H1 (cell line): ENCODE results near the gene ADTRP. TPM values are rescaled to one million over a fixed set of nuclear protein-coding genes. Genes with fewer than 3 reads are reported as not detected.

ENCODE experiments used
- CTCF ChIA-PET: fragments of 300-600 bp; sonication (Branson Sonifier 250); formaldehyde crosslinking; loops from one replicate; lab custom pipeline; 2021; ENCODE audit not compliant: partially characterized antibody; lab: Charles Lee
- POLR2A ChIA-PET: fragments of 300-600 bp; sonication (Branson Sonifier 250); formaldehyde crosslinking; loops from one replicate; lab custom pipeline; 2021; ENCODE audit warnings: inconsistent platforms; ENCODE audit not compliant: partially characterized antibody; lab: Charles Lee
- DNase-seq, 2 experiments: peaks; one replicate each; pipeline versions ENCODE4 v3.0.0 to v3.0.0-alpha.2; 2010 to 2022; ENCODE audit warnings: low spot score in 2 of 2, low read depth in 1 of 2, mixed read lengths in 1 of 2
- FAIRE-seq: peaks from 2 replicates; lab custom pipeline; 2011; peaks lifted over from hg19 to GRCh38; lab: Jason Lieb, UNC
- H2AFZ ChIP-seq: 2 replicates; pipeline ENCODE4 v1.8.1; 2012; ENCODE audit warnings: low read length, inconsistent platforms
- H2AK5ac ChIP-seq: 2 replicates; pipeline ENCODE4 v1.6.1; 2013; ENCODE audit warnings: low read depth, low read length
- H2BK120ac ChIP-seq: replicated peaks from 2 replicates; pipeline ENCODE3; 2013; ENCODE audit warnings: low read depth, low read length, inconsistent platforms
- H2BK12ac ChIP-seq: 2 replicates; pipeline ENCODE4 v1.6.1; 2013; ENCODE audit warnings: low read depth, low read length
- H2BK15ac ChIP-seq: 2 replicates; pipeline ENCODE4 v1.6.1; 2013; ENCODE audit warnings: low read length
- H2BK20ac ChIP-seq: 2 replicates; pipeline ENCODE4 v1.6.1; 2013; ENCODE audit warnings: low read length
- H2BK5ac ChIP-seq: 2 replicates; pipeline ENCODE4 v1.6.1; 2013; ENCODE audit warnings: low read depth, low read length
- H3K14ac ChIP-seq: 2 replicates; pipeline ENCODE4 v1.6.1; 2013; ENCODE audit warnings: inconsistent platforms; ENCODE audit not compliant: insufficient read length
- H3K18ac ChIP-seq: 2 replicates; pipeline ENCODE4 v1.6.1; 2013; ENCODE audit warnings: low read length; ENCODE audit errors: extremely low read depth
- H3K23ac ChIP-seq: 2 replicates; pipeline ENCODE4 v1.6.1; 2013; ENCODE audit warnings: inconsistent platforms; ENCODE audit not compliant: insufficient read length
- H3K23me2 ChIP-seq: 2 replicates; pipeline ENCODE4 v1.6.1; 2013; ENCODE audit warnings: low read depth, low read length
- H3K27ac ChIP-seq: 2 replicates; pipeline ENCODE4 v1.6.1; 2011; ENCODE audit warnings: low read depth, low read length, inconsistent platforms
- H3K27me3 ChIP-seq, 4 experiments: replicated peaks in 1 of 4; 1 replicate in 1 of 4; 2 replicates in 3 of 4; pipeline versions ENCODE4 v1.6.1 to v1.8.1; 2011 to 2013; ENCODE audit warnings: low read length in 3 of 4, mild to moderate bottlenecking in 3 of 4, inconsistent platforms in 2 of 4, mixed read lengths in 2 of 4, moderate library complexity in 1 of 4; ENCODE audit not compliant: control insufficient read depth in 3 of 4, insufficient read depth in 3 of 4; ENCODE audit errors: extremely low read depth in 1 of 4
- H3K36me3 ChIP-seq, 4 experiments: 2 replicates each; pipeline versions ENCODE4 v1.6.1 to v1.8.1; 2011 to 2013; ENCODE audit warnings: mild to moderate bottlenecking in 4 of 4, low read length in 3 of 4, moderate library complexity in 2 of 4, control low read depth in 1 of 4, inconsistent platforms in 1 of 4; ENCODE audit not compliant: insufficient read depth in 4 of 4, control insufficient read depth in 2 of 4
- H3K4ac ChIP-seq: replicated peaks from 2 replicates; pipeline ENCODE3; 2013; ENCODE audit warnings: low read length, low read depth, mixed read lengths, inconsistent platforms; ENCODE audit not compliant: insufficient read length
- H3K4me1 ChIP-seq, 4 experiments: replicated peaks in 1 of 4; 1 replicate in 1 of 4; 2 replicates in 3 of 4; pipeline versions ENCODE4 v1.6.1 to v1.8.1; 2011 to 2013; ENCODE audit warnings: low read length in 3 of 4, inconsistent platforms in 2 of 4, mixed read lengths in 1 of 4; ENCODE audit not compliant: insufficient read depth in 4 of 4, control insufficient read depth in 3 of 4
- H3K4me2 ChIP-seq, 2 experiments: 2 replicates each; pipeline versions ENCODE4 v1.6.1 to v1.8.1; 2011 to 2013; ENCODE audit warnings: low read depth in 2 of 2, low read length in 2 of 2, control low read depth in 1 of 2, inconsistent platforms in 1 of 2, mild to moderate bottlenecking in 1 of 2; ENCODE audit not compliant: insufficient read depth in 1 of 2
- H3K4me3 ChIP-seq, 4 experiments: fragments of 200-600, 300-600 bp in 1 of 4; sonication (generic), shearing (Covaris generic), sonication (Bioruptor Twin) in 1 of 4; 2 replicates each; pipeline versions ENCODE4 v1.5.1 to v1.8.1; 2011 to 2016; ENCODE audit warnings: low read length in 4 of 4, low read depth in 3 of 4, control low read depth in 2 of 4, inconsistent platforms in 2 of 4, mild to moderate bottlenecking in 2 of 4, mixed read lengths in 1 of 4, moderate library complexity in 1 of 4; ENCODE audit not compliant: insufficient read depth in 2 of 4; ENCODE audit errors: extremely low read depth in 1 of 4
- H3K56ac ChIP-seq: replicated peaks from 2 replicates; pipeline ENCODE3; 2013; ENCODE audit warnings: low read depth, mild to moderate bottlenecking, mixed read lengths, low read length, inconsistent platforms; ENCODE audit not compliant: insufficient read length
- H3K79me1 ChIP-seq: 2 replicates; pipeline ENCODE4 v1.6.1; 2013; ENCODE audit warnings: low read depth, low read length, control low read depth
- H3K79me2 ChIP-seq, 2 experiments: 2 replicates each; pipeline versions ENCODE4 v1.6.1 to v1.8.1; 2012 to 2013; ENCODE audit warnings: low read length in 2 of 2, mild to moderate bottlenecking in 2 of 2, inconsistent platforms in 1 of 2; ENCODE audit not compliant: insufficient read depth in 2 of 2, control insufficient read depth in 1 of 2
- H3K9ac ChIP-seq, 4 experiments: replicated peaks in 1 of 4; 1 replicate in 1 of 4; 2 replicates in 3 of 4; pipeline versions ENCODE4 v1.6.1 to v1.8.1; 2011 to 2013; ENCODE audit warnings: low read depth in 3 of 4, low read length in 3 of 4, control low read depth in 2 of 4, mild to moderate bottlenecking in 2 of 4, moderate library complexity in 2 of 4, inconsistent platforms in 1 of 4; ENCODE audit errors: extremely low read depth in 1 of 4
- H3K9me3 ChIP-seq, 2 experiments: 2 replicates each; pipeline versions ENCODE4 v1.6.1 to v1.8.1; 2012 to 2013; ENCODE audit warnings: mild to moderate bottlenecking in 2 of 2, moderate library complexity in 2 of 2, control low read depth in 1 of 2, inconsistent platforms in 1 of 2, low read depth in 1 of 2, low read length in 1 of 2, mixed read lengths in 1 of 2; ENCODE audit not compliant: insufficient read depth in 2 of 2
- H4K20me1 ChIP-seq, 2 experiments: replicated peaks in 1 of 2; 2 replicates each; pipeline versions ENCODE3 to v1.8.1; 2011 to 2013; ENCODE audit warnings: inconsistent platforms in 2 of 2, low read length in 2 of 2, mild to moderate bottlenecking in 1 of 2; ENCODE audit not compliant: insufficient read depth in 2 of 2, control insufficient read depth in 1 of 2
- H4K5ac ChIP-seq: 2 replicates; pipeline ENCODE4 v1.6.1; 2013; ENCODE audit warnings: low read length, low read depth, mixed read lengths, inconsistent platforms; ENCODE audit not compliant: insufficient read length
- H4K8ac ChIP-seq: 2 replicates; pipeline ENCODE4 v1.8.0; 2013; ENCODE audit warnings: mild to moderate bottlenecking, moderate library complexity, low read length, inconsistent platforms; ENCODE audit not compliant: insufficient read depth; ENCODE audit errors: extremely low read depth
- H4K91ac ChIP-seq: replicated peaks from 2 replicates; pipeline ENCODE3; 2013; ENCODE audit warnings: low read length, mixed read lengths, inconsistent platforms; ENCODE audit not compliant: insufficient read length
- ASH2L ChIP-seq: fragments of 200-600, 300-600 bp; sonication (generic); IDR thresholded peaks from one replicate; pipeline ENCODE4 v1.7.1; 2017; ENCODE audit warnings: low read length
- ATF3 ChIP-seq: IDR thresholded peaks from 2 replicates; pipeline ENCODE4 v1.6.1; 2011; ENCODE audit warnings: low read depth, mild to moderate bottlenecking, low read length; ENCODE audit not compliant: insufficient read depth
- KDM5A ChIP-seq: fragments of 200-600 bp; IDR thresholded peaks from 2 replicates; pipeline ENCODE4 v1.7.1; 2012; ENCODE audit warnings: mild to moderate bottlenecking, low read length, inconsistent platforms, mixed read lengths
- RBBP5 ChIP-seq: IDR thresholded peaks from 2 replicates; pipeline ENCODE4 v1.7.1; 2012; ENCODE audit warnings: low read depth, mild to moderate bottlenecking, inconsistent platforms, low read length, moderate library complexity, borderline replicate concordance
- SAP30 ChIP-seq: fragments of 300-600 bp; sonication (generic); IDR thresholded peaks from 2 replicates; pipeline ENCODE4 v1.7.1; 2012; ENCODE audit warnings: low read length, moderate library complexity, mild to moderate bottlenecking, inconsistent platforms; ENCODE audit not compliant: insufficient read depth, insufficient replicate concordance
- SP2 ChIP-seq: IDR thresholded peaks from 2 replicates; pipeline ENCODE4 v1.6.1; 2012; ENCODE audit warnings: mild to moderate bottlenecking, low read length, inconsistent platforms
- SRF ChIP-seq: IDR thresholded peaks from 2 replicates; pipeline ENCODE4 v1.6.1; 2011; ENCODE audit warnings: mild to moderate bottlenecking, low read depth, low read length, moderate library complexity
- ZNF274 ChIP-seq: IDR thresholded peaks from 2 replicates; pipeline ENCODE4 v1.7.0; 2012; ENCODE audit warnings: low read length, borderline replicate concordance; ENCODE audit errors: extremely low read depth
- WGBS, 2 experiments: shearing (Covaris generic) in 1 of 2; methylation state at CpG; one replicate each; pipeline versions ENCODE4 v1.1.6 to v1.1.7; 2013 to 2015; ENCODE audit warnings: low lambda C conversion rate in 2 of 2, mixed read lengths in 2 of 2, inconsistent platforms in 1 of 2, low coverage in 1 of 2, missing lambda C conversion rate in 1 of 2; ENCODE audit not compliant: insufficient replicate concordance in 2 of 2, insufficient coverage in 1 of 2, insufficient read length in 1 of 2; ENCODE audit errors: extremely low coverage in 1 of 2, missing lambda C conversion rate in 1 of 2; 5-methylcytosine and 5-hydroxymethylcytosine counted together
- polyA plus RNA-seq, 7 experiments: library from polyadenylated mRNA; depleted of rRNA in 3 of 7; stranded (reverse) in 5 of 7; unstranded in 2 of 7; fragments of >200 nt in 5 of 7; fragments of 200-250 nt in 2 of 7; gene quantifications; 1 replicate in 5 of 7; 2 replicates in 1 of 7; 4 replicates in 1 of 7; pipeline versions ENCODE4 v1.2.1 to v1.2.3, GENCODE V29; 2011 to 2013; ENCODE audit warnings: missing spikeins in 2 of 7, mixed read lengths in 2 of 7
- total RNA-seq: library from RNA; stranded (reverse); fragmentation: NEBNext Ultra II Directional; extraction: Animal tissue kit (Norgen Biotek cat#: 25700); gene quantifications from 2 replicates; pipeline ENCODE4 v1.2.1, GENCODE V29; 2021
- TF ChIP-seq, protein P1 (sequence below): IDR thresholded peaks from 2 replicates; pipeline ENCODE4 v1.6.1; 2011; ENCODE audit warnings: low read length, improper control_type of control experiment
- TF ChIP-seq, protein P2 (sequence below), 3 experiments: IDR thresholded peaks; 1 replicate in 2 of 3; 2 replicates in 1 of 3; pipeline versions ENCODE4 v1.5.1 to v1.6.1; 2011; ENCODE audit warnings: low read length in 3 of 3, mild to moderate bottlenecking in 3 of 3, inconsistent platforms in 2 of 3, low read depth in 1 of 3, moderate library complexity in 1 of 3; ENCODE audit not compliant: insufficient read depth in 1 of 3; ENCODE audit errors: control extremely low read depth in 1 of 3

Gene ADTRP
- total and polyA plus RNA-seq, 2 of the 8 experiments (the other 6 are each of a cell fraction or from before 2014, with no cell fraction given), result 0.08 to 0.45 TPM

DNA sequence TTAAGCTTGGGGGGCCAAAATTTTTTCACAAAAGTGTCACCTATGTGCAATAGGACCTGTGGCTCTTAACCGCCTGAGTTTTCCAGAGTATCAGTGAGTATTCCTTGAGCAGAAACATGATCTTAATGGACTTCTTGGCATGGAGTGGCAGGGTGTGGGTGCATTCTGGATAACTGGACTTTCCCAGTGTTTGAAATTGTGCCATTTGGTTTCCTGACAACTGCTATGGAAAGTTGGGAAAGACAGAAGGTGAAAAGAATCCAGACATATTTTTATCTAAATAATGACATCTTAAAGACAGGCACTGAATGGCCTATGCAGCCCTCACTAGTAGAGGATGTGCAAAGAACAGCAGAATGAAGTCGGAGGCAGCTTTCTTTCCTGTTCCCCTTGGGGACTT is 34.3 kb upstream of the ADTRP start:
- Histone ChIP-seq H3K27ac (no peak overlapping the region), H3K4me3 (no peak overlapping the region), H4K20me1 (no peaks in the 10 kb centered on the region), H3K4me1 (no peaks in the 10 kb centered on the region), H3K9ac (no peak overlapping the region), H3K27me3 (no peaks in the 10 kb centered on the region), H2AK5ac (no peak overlapping the region), H3K14ac (no peak overlapping the region), H2AFZ (no peak overlapping the region), H2BK12ac (no peak overlapping the region), H2BK15ac (no peak overlapping the region), H2BK120ac (no peak overlapping the region), H2BK20ac (no peak overlapping the region), H4K5ac (no peak overlapping the region), H3K18ac (no peak overlapping the region), H4K91ac (no peak overlapping the region), H3K23me2 (no peaks in the 10 kb centered on the region; the same call in 1 of the 2 replicates), H2BK5ac (no peak overlapping the region), H3K4ac (no peak overlapping the region), H3K9me3 (no peaks in the 10 kb centered on the region), H4K8ac (no peak overlapping the region), H3K79me2 (no peaks in the 10 kb centered on the region), H3K23ac (no peak overlapping the region), H3K36me3 (no peaks in the 10 kb centered on the region), H3K79me1 (no peaks in the 10 kb centered on the region), H3K56ac (no peak overlapping the region), H3K4me2 (no peak overlapping the region)
- ChIA-PET POLR2A (no interaction called here), CTCF (interaction anchor here (0.6 kb wide), 1 partner anchor 19 kb away, joined by 3 read pairs; no protein-coding TSS in a partner anchor)
- 88% methylated on average over 2 of the region's 2 CpGs; no CpG with 5 or more reads in 1 of the 2 experiments for WGBS, 2 experiments
- no peak for FAIRE-seq
- DNase-seq, result no peak
- TF ChIP-seq ATF3, result no peak
- TF ChIP-seq, protein P1, sequence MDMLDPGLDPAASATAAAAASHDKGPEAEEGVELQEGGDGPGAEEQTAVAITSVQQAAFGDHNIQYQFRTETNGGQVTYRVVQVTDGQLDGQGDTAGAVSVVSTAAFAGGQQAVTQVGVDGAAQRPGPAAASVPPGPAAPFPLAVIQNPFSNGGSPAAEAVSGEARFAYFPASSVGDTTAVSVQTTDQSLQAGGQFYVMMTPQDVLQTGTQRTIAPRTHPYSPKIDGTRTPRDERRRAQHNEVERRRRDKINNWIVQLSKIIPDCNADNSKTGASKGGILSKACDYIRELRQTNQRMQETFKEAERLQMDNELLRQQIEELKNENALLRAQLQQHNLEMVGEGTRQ, result no peak
- TF ChIP-seq SP2, result no peak
- TF ChIP-seq SAP30, result no peak
- no peak for TF ChIP-seq ASH2L
- TF ChIP-seq, protein P2, sequence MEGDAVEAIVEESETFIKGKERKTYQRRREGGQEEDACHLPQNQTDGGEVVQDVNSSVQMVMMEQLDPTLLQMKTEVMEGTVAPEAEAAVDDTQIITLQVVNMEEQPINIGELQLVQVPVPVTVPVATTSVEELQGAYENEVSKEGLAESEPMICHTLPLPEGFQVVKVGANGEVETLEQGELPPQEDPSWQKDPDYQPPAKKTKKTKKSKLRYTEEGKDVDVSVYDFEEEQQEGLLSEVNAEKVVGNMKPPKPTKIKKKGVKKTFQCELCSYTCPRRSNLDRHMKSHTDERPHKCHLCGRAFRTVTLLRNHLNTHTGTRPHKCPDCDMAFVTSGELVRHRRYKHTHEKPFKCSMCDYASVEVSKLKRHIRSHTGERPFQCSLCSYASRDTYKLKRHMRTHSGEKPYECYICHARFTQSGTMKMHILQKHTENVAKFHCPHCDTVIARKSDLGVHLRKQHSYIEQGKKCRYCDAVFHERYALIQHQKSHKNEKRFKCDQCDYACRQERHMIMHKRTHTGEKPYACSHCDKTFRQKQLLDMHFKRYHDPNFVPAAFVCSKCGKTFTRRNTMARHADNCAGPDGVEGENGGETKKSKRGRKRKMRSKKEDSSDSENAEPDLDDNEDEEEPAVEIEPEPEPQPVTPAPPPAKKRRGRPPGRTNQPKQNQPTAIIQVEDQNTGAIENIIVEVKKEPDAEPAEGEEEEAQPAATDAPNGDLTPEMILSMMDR (IDR thresholded peaks at IDR 0.05; ENCODE audit: control extremely low read depth in 1 of 3, insufficient read depth in 1 of 3, low read depth in 1 of 3, low read length in 3 of 3), result no peak
- TF ChIP-seq ZNF274, result no peak
- no peak for TF ChIP-seq RBBP5
- no peak for TF ChIP-seq SRF
- no peak for TF ChIP-seq KDM5A
